DND-41 (cell line): Measurements from ENCODE around the gene VWA8.

Source experiments
- ATAC-seq: fragments of 200-7000 bp; cut with Tn5 transposase; 3 replicates; pipeline ENCODE4 v1.9.1; 2021; ENCODE audit warnings: low read depth; ENCODE audit not compliant: insufficient read depth
- DNase-seq: peaks from one replicate; pipeline ENCODE4 v3.0.0-alpha.2; 2020
- H2AFZ ChIP-seq: 2 replicates; pipeline ENCODE4 v1.6.0; 2012; ENCODE audit warnings: low read depth, low read length
- H3K27ac ChIP-seq: 2 replicates; pipeline ENCODE4 v1.5.1; 2012; ENCODE audit warnings: low read length, inconsistent platforms
- H3K27me3 ChIP-seq: fragments of 200-600 bp; sonication (generic); 2 replicates; pipeline ENCODE4 v1.6.0; 2012; ENCODE audit warnings: low read length, mild to moderate bottlenecking, inconsistent platforms; ENCODE audit not compliant: insufficient read depth, poor library complexity
- H3K36me3 ChIP-seq: 2 replicates; pipeline ENCODE4 v1.5.1; 2012; ENCODE audit warnings: low read length, inconsistent platforms; ENCODE audit not compliant: insufficient read depth
- H3K4me1 ChIP-seq: 2 replicates; pipeline ENCODE4 v1.5.1; 2012; ENCODE audit warnings: mild to moderate bottlenecking, low read length; ENCODE audit not compliant: insufficient read depth
- H3K4me2 ChIP-seq: 2 replicates; pipeline ENCODE4 v1.6.0; 2012; ENCODE audit warnings: mild to moderate bottlenecking, moderate library complexity, low read length, inconsistent platforms; ENCODE audit not compliant: insufficient read depth
- H3K4me3 ChIP-seq, 2 experiments: fragments of 200-600 bp in 1 of 2; shearing (Covaris generic) in 1 of 2; 2 replicates each; pipeline ENCODE4 v1.5.1; 2012 to 2016; ENCODE audit warnings: inconsistent platforms in 2 of 2, low read length in 2 of 2, mild to moderate bottlenecking in 2 of 2, low read depth in 1 of 2, moderate library complexity in 1 of 2
- H3K79me2 ChIP-seq: 2 replicates; pipeline ENCODE4 v1.6.0; 2012; ENCODE audit warnings: low read length, inconsistent platforms; ENCODE audit not compliant: insufficient read depth
- H3K9ac ChIP-seq: 2 replicates; pipeline ENCODE4 v1.6.0; 2012; ENCODE audit warnings: low read depth, mild to moderate bottlenecking, inconsistent platforms, low read length, moderate library complexity
- H3K9me3 ChIP-seq: 2 replicates; pipeline ENCODE4 v1.5.1; 2012; ENCODE audit warnings: low read length, moderate library complexity, mild to moderate bottlenecking, inconsistent platforms; ENCODE audit not compliant: insufficient read depth, severe bottlenecking
- H4K20me1 ChIP-seq: 2 replicates; pipeline ENCODE4 v1.6.0; 2012; ENCODE audit warnings: low read length; ENCODE audit not compliant: insufficient read depth
- EZH2 ChIP-seq: IDR thresholded peaks from 3 replicates; pipeline ENCODE4 v1.6.1; 2012; ENCODE audit warnings: borderline replicate concordance, low read depth, mild to moderate bottlenecking, moderate library complexity, low read length, inconsistent platforms; ENCODE audit not compliant: severe bottlenecking
- TF ChIP-seq, protein P1 (sequence below): IDR thresholded peaks from 2 replicates; pipeline ENCODE4 v1.5.1; 2012; ENCODE audit warnings: borderline replicate concordance, low read length, moderate library complexity, mild to moderate bottlenecking; ENCODE audit not compliant: poor library complexity, severe bottlenecking; ENCODE audit errors: extremely low read depth

VWA8 gene

GRCh38 chr13:41995336-41995735 lies 34.4 kb upstream of the VWA8 start:
- Histone ChIP-seq H3K27ac (no peak overlapping the region), H3K4me2 (no peak overlapping the region), H3K9me3 (no peaks in the 10 kb centered on the region), H3K27me3 (no peaks in the 10 kb centered on the region), H3K4me3 (no peak overlapping the region), H2AFZ (no peak overlapping the region), H4K20me1 (no peaks in the 10 kb centered on the region), H3K36me3 (no peaks in the 10 kb centered on the region), H3K79me2 (no peaks in the 10 kb centered on the region), H3K4me1 (no peaks in the 10 kb centered on the region), H3K9ac (no peak overlapping the region)
- no peak for TF ChIP-seq EZH2
- TF ChIP-seq, protein P1, sequence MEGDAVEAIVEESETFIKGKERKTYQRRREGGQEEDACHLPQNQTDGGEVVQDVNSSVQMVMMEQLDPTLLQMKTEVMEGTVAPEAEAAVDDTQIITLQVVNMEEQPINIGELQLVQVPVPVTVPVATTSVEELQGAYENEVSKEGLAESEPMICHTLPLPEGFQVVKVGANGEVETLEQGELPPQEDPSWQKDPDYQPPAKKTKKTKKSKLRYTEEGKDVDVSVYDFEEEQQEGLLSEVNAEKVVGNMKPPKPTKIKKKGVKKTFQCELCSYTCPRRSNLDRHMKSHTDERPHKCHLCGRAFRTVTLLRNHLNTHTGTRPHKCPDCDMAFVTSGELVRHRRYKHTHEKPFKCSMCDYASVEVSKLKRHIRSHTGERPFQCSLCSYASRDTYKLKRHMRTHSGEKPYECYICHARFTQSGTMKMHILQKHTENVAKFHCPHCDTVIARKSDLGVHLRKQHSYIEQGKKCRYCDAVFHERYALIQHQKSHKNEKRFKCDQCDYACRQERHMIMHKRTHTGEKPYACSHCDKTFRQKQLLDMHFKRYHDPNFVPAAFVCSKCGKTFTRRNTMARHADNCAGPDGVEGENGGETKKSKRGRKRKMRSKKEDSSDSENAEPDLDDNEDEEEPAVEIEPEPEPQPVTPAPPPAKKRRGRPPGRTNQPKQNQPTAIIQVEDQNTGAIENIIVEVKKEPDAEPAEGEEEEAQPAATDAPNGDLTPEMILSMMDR = no peak
- ATAC-seq (no peak), DNase-seq (no peak)

DNA sequence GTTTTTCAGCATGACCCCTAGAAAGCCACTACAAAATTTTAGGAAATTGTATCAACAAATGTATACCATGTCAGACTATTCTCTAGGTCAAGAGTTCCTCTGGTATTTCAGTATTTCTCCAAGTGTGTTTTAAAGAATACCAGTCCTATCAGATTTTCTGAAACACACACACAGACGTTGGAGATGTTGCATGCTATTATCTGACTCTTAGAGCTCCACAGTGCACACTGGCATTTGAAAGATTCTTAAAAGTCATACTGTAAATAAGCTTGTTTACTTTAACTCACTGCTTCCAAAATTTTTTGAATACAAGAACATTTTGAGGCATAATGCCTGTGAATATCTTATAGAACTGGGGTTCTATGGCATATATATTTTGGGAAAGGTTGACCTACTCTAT lies 33.8 kb upstream of the VWA8 start:
- Histone ChIP-seq H3K4me1 (no peaks in the 10 kb centered on the region), H3K9me3 (no peaks in the 10 kb centered on the region), H3K27ac (no peak overlapping the region), H2AFZ (no peak overlapping the region), H3K79me2 (no peaks in the 10 kb centered on the region), H3K4me2 (no peak overlapping the region), H3K27me3 (no peaks in the 10 kb centered on the region), H3K36me3 (no peaks in the 10 kb centered on the region), H3K9ac (no peak overlapping the region), H4K20me1 (no peaks in the 10 kb centered on the region), H3K4me3 (no peak overlapping the region)
- no peak for ATAC-seq
- DNase-seq = no peak
- TF ChIP-seq, protein P1 = no peak
- TF ChIP-seq EZH2 = no peak

DNA sequence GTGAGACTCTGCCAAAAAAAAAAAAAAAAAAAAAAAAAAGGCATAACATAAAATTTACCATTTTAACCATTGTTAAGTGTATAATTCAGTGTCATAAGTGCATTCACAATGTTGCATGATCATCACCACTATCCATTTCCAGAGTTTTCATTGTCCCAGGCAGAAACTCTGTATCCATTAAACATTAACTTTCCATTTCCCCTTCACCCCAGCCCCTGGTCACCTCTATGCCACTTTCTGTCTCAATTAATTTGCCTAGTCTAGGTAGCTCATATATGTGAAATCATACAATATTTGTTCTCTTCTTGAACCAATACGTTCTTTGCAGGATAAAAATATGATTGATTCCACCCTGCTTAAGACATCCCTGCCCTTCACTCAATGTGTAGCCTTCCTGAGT lies 31.0 kb upstream of the VWA8 start:
- H4K20me1 ChIP-seq = no peaks in the 10 kb centered on the region
- no peak overlapping the region for H2AFZ ChIP-seq
- H3K27ac ChIP-seq = no peak overlapping the region
- H3K9me3 ChIP-seq = no peaks in the 10 kb centered on the region
- TF ChIP-seq, protein P1 = no peak
- no peak for TF ChIP-seq EZH2
- H3K27me3 ChIP-seq = no peaks in the 10 kb centered on the region
- H3K4me3 ChIP-seq = no peak overlapping the region
- ATAC-seq (no peak), DNase-seq (no peak)
- H3K9ac ChIP-seq = no peak overlapping the region
- H3K4me2 ChIP-seq = no peak overlapping the region
- H3K36me3 ChIP-seq = no peaks in the 10 kb centered on the region
- no peaks in the 10 kb centered on the region for H3K4me1 ChIP-seq
- no peaks in the 10 kb centered on the region for H3K79me2 ChIP-seq

DNA sequence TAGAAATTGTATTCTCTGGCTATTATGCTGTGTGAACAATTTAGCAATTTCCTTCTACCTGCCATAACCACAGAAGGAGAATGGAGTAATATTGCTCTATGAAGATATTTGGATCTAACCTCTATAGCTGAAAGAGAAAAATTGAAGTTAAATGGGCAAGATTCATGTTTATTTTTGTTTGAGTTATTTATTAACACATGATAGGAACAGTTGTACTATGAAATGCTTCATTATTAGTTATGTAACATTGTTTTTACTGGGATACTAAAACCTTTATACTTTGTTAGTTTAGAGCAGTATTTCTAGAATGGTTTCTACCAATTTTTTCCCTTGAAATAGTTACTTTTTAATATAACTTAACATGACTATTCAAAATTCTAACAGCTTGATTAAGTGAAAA lies 27.3 kb upstream of the VWA8 start:
- Histone ChIP-seq H3K27me3 (no peaks in the 10 kb centered on the region), H3K36me3 (no peaks in the 10 kb centered on the region), H3K9ac (no peak overlapping the region), H3K4me3 (no peak overlapping the region), H3K4me1 (no peaks in the 10 kb centered on the region), H2AFZ (no peak overlapping the region), H3K4me2 (no peak overlapping the region), H3K27ac (no peak overlapping the region), H3K9me3 (no peaks in the 10 kb centered on the region), H4K20me1 (no peaks in the 10 kb centered on the region), H3K79me2 (no peaks in the 10 kb centered on the region)
- TF ChIP-seq, protein P1 = no peak
- no peak for TF ChIP-seq EZH2
- ATAC-seq = no peak
- no peak for DNase-seq
